ENCODE results near the gene SHQ1.

SHQ1 gene

GRCh38 chr3:72810659-72811434, 37.4 kb downstream of the SHQ1 start (continued):
- TF ChIP-seq, protein P1, sequence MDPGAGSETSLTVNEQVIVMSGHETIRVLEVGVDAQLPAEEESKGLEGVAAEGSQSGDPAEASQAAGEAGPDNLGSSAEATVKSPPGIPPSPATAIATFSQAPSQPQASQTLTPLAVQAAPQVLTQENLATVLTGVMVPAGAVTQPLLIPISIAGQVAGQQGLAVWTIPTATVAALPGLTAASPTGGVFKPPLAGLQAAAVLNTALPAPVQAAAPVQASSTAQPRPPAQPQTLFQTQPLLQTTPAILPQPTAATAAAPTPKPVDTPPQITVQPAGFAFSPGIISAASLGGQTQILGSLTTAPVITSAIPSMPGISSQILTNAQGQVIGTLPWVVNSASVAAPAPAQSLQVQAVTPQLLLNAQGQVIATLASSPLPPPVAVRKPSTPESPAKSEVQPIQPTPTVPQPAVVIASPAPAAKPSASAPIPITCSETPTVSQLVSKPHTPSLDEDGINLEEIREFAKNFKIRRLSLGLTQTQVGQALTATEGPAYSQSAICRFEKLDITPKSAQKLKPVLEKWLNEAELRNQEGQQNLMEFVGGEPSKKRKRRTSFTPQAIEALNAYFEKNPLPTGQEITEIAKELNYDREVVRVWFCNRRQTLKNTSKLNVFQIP (CRISPR knock-in tag; IDR thresholded peaks at IDR 0.05; ENCODE audit: borderline replicate concordance, low read depth): no peak

DNA sequence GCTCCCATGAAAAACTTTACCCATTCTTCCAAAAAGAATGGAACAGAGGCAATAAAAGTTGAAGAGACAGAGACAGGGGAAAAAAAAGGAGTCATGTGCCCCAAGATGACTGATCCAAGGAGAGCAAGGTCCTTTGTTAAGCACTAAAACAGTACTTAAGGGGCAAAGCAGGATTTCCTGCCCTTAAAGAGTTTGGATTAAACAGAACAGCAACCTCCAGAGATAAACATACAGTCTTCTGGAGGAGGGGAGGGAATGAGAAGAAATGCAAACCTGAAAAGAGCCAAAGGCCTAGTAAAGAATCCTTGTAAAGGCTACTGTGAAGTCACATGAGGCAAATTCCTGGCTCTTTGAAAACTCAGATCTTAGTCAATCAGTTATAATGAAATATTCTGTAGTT, 38.2 kb downstream of the SHQ1 start:
- no peak for TF ChIP-seq ZFP3 (CRISPR knock-in tag; IDR thresholded peaks at IDR 0.05)
- no peak for TF ChIP-seq ZNF8 (CRISPR knock-in tag; IDR thresholded peaks at IDR 0.05)
- TF ChIP-seq, protein P2, sequence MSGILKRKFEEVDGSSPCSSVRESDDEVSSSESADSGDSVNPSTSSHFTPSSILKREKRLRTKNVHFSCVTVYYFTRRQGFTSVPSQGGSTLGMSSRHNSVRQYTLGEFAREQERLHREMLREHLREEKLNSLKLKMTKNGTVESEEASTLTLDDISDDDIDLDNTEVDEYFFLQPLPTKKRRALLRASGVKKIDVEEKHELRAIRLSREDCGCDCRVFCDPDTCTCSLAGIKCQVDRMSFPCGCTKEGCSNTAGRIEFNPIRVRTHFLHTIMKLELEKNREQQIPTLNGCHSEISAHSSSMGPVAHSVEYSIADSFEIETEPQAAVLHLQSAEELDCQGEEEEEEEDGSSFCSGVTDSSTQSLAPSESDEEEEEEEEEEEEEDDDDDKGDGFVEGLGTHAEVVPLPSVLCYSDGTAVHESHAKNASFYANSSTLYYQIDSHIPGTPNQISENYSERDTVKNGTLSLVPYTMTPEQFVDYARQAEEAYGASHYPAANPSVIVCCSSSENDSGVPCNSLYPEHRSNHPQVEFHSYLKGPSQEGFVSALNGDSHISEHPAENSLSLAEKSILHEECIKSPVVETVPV (CRISPR knock-in tag; IDR thresholded peaks at IDR 0.05): no peak
- TF ChIP-seq CSDC2 (CRISPR knock-in tag; IDR thresholded peaks at IDR 0.05): no peak
- ATAC-seq: no peak

DNA sequence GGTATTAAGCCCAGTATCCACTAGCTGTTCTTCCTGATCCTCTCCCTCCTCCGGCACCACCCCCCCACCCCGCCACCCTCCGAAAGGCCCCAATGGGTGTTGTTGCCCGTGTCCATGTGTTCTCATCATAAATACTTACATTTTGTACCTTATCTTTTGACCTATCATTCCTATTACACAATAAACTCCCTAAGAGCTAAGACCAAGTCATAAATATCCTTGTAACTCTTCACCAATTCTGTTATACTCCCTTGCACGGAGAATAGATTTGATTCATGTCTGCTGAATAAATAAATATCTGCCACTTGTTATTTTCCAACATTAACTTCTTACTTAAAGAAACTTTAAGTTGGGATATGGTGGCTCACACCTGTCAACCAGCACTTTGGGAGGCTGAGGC, 43.9 kb downstream of the SHQ1 start:
- TF ChIP-seq TSHZ2 (CRISPR knock-in tag; IDR thresholded peaks at IDR 0.05): no peak
- TF ChIP-seq TOX (CRISPR knock-in tag; IDR thresholded peaks at IDR 0.05; ENCODE audit: borderline replicate concordance): no peak
- ATAC-seq: no peak

DNA sequence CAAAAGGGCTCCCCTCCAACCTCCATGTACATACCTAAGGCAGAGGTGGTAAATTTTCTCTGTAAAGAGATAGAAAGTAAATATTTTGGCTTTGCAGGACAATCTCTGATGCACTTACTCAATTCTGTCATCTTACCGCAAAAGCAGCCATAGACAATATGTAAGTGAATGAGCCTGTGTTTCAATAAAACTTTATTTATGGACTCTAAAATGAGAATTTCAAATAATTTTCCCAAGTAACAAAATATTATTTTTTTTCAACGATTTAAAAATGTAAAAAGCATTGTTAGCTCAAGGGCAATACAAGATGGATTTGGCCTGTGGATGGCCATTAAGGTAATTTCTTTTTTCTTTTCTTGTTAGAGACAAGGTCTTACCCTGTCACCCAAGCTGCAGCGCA, 44.7 kb downstream of the SHQ1 start:
- TF ChIP-seq OSR1 (CRISPR knock-in tag; IDR thresholded peaks at IDR 0.05) (no peak), CSDC2 (CRISPR knock-in tag; IDR thresholded peaks at IDR 0.05) (no peak), ESRRG (CRISPR knock-in tag; IDR thresholded peaks at IDR 0.05) (no peak), TOX (CRISPR knock-in tag; IDR thresholded peaks at IDR 0.05; ENCODE audit: borderline replicate concordance) (no peak), CREB5 (CRISPR knock-in tag; IDR thresholded peaks at IDR 0.05; ENCODE audit: low read depth) (no peak), SNAI2 (CRISPR knock-in tag; IDR thresholded peaks at IDR 0.05) (no peak), TCF4 (CRISPR knock-in tag; IDR thresholded peaks at IDR 0.05; ENCODE audit: borderline replicate concordance) (no peak), ZFP3 (CRISPR knock-in tag; IDR thresholded peaks at IDR 0.05) (no peak), ISL1 (CRISPR knock-in tag; IDR thresholded peaks at IDR 0.05) (no peak), ZC3H10 (CRISPR knock-in tag; IDR thresholded peaks at IDR 0.05) (no peak), ZNF70 (CRISPR knock-in tag; IDR thresholded peaks at IDR 0.05) (no peak), BACH2 (CRISPR knock-in tag; IDR thresholded peaks at IDR 0.05; ENCODE audit: borderline replicate concordance) (no peak), ZNF565 (CRISPR knock-in tag; conservative IDR thresholded peaks at IDR 0.05; ENCODE audit: low read depth) (no peak), ZNF8 (CRISPR knock-in tag; IDR thresholded peaks at IDR 0.05) (no peak)
- TF ChIP-seq, protein P2 (CRISPR knock-in tag; IDR thresholded peaks at IDR 0.05): no peak
- TF ChIP-seq, protein P3, sequence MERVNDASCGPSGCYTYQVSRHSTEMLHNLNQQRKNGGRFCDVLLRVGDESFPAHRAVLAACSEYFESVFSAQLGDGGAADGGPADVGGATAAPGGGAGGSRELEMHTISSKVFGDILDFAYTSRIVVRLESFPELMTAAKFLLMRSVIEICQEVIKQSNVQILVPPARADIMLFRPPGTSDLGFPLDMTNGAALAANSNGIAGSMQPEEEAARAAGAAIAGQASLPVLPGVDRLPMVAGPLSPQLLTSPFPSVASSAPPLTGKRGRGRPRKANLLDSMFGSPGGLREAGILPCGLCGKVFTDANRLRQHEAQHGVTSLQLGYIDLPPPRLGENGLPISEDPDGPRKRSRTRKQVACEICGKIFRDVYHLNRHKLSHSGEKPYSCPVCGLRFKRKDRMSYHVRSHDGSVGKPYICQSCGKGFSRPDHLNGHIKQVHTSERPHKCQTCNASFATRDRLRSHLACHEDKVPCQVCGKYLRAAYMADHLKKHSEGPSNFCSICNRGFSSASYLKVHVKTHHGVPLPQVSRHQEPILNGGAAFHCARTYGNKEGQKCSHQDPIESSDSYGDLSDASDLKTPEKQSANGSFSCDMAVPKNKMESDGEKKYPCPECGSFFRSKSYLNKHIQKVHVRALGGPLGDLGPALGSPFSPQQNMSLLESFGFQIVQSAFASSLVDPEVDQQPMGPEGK (CRISPR knock-in tag; IDR thresholded peaks at IDR 0.05; ENCODE audit: borderline replicate concordance): no peak
- ATAC-seq: no peak

Data from SK-N-SH treated with all-trans-retinoic acid at 6 μM for 48 hours (cell line).